Measurements from ENCODE around the gene CAMTA1.

Gene CAMTA1

DNA sequence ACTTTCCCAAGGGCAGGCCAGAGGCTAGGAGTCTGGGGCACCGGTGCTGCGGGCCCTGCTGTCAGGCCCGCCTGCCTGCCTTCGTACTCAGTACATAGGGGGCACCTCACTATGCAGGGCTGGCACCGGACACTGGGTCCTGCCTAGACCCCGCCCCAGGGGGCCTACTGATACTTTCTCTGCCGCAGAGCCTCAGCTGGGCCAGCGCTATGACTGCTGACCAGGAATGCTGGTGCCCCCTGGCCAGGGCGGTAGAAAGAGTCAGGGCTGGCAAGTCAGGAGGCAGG is 857.1 kb downstream of the CAMTA1 start:
- TF ChIP-seq, protein P1, sequence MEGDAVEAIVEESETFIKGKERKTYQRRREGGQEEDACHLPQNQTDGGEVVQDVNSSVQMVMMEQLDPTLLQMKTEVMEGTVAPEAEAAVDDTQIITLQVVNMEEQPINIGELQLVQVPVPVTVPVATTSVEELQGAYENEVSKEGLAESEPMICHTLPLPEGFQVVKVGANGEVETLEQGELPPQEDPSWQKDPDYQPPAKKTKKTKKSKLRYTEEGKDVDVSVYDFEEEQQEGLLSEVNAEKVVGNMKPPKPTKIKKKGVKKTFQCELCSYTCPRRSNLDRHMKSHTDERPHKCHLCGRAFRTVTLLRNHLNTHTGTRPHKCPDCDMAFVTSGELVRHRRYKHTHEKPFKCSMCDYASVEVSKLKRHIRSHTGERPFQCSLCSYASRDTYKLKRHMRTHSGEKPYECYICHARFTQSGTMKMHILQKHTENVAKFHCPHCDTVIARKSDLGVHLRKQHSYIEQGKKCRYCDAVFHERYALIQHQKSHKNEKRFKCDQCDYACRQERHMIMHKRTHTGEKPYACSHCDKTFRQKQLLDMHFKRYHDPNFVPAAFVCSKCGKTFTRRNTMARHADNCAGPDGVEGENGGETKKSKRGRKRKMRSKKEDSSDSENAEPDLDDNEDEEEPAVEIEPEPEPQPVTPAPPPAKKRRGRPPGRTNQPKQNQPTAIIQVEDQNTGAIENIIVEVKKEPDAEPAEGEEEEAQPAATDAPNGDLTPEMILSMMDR (IDR thresholded peaks at IDR 0.05; ENCODE audit: control insufficient read depth, insufficient read depth, low read depth, low read length, missing control alignments) = no peak
- no peak overlapping the region for H3K4me3 ChIP-seq (ENCODE audit: control insufficient read depth, low read depth, low read length)
- DNase-seq (ENCODE audit: low read depth) = no peak

DNA sequence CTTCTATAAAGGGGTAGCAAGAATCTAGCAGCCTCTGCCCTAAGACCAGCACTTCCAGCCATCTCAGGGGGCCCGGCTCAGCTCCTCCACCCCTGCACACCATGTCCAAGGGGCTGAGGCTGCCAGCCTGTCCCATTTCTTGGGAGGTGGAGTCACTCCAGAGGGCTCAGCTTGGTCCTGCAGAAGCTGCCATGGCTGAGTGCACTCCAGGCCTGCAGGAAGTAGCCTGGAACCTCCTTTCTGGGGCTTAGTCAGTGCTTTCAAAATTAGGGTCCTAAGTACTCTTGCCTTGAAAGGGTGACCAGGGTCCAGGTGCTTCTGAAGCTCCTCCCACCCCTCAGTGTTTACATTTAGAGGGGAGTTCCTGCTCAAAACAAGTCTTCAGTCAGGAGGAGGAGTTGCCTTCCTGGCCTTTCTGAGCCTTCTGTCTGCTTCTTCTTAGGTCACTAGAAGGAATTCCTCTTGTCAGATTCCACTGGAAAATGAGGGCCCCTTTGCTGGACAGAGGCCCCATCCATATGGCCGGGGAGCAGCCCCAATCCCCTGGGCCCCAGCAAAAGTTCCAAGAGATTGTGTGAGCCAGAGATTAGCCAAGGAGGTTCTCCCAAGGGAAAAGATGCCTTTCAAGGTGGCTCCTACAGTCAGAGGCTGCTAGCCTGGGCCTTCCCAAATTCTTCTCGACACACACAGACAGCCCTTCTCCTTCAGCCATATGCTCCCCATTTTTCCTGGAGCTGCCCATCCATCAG is 857.7 kb downstream of the CAMTA1 start:
- H3K4me3 ChIP-seq (ENCODE audit: control insufficient read depth, low read depth, low read length) = no peak overlapping the region
- no peak for DNase-seq (ENCODE audit: low read depth)
- TF ChIP-seq, protein P1 (IDR thresholded peaks at IDR 0.05; ENCODE audit: control insufficient read depth, insufficient read depth, low read depth, low read length, missing control alignments) = no peak

DNA sequence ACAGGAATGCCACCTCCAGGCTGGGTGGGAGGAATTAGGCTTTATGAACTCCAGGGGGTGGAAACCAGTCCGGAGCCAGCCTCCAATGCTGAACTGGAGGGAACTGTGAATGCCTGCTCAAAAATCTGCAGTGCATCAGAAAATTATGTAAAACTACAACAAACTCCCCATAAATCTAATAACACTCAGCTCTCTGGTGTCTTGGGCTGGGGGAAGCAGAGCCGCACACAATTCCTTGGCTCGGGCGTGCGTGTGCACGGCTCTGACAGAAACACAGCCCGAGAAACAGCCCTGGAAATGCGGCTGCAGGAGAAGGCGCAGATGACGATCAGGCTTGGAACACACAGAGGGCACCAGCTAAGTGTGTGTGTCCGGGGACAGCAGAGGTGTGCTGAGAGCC is 858.3 kb downstream of the CAMTA1 start:
- no peak for DNase-seq (ENCODE audit: low read depth)
- TF ChIP-seq, protein P1 (IDR thresholded peaks at IDR 0.05; ENCODE audit: control insufficient read depth, insufficient read depth, low read depth, low read length, missing control alignments) = no peak
- no peak overlapping the region for H3K4me3 ChIP-seq (ENCODE audit: control insufficient read depth, low read depth, low read length)

- TF ChIP-seq, protein P1 (IDR thresholded peaks at IDR 0.05; ENCODE audit: control insufficient read depth, insufficient read depth, low read depth, low read length, missing control alignments) = no peak
- no peak for DNase-seq (ENCODE audit: low read depth)
- H3K4me3 ChIP-seq (ENCODE audit: control insufficient read depth, low read depth, low read length) = no peak overlapping the region
These were observed 858.8 kb downstream of the CAMTA1 start for GRCh38 chr1:7644086-7644485.

DNA sequence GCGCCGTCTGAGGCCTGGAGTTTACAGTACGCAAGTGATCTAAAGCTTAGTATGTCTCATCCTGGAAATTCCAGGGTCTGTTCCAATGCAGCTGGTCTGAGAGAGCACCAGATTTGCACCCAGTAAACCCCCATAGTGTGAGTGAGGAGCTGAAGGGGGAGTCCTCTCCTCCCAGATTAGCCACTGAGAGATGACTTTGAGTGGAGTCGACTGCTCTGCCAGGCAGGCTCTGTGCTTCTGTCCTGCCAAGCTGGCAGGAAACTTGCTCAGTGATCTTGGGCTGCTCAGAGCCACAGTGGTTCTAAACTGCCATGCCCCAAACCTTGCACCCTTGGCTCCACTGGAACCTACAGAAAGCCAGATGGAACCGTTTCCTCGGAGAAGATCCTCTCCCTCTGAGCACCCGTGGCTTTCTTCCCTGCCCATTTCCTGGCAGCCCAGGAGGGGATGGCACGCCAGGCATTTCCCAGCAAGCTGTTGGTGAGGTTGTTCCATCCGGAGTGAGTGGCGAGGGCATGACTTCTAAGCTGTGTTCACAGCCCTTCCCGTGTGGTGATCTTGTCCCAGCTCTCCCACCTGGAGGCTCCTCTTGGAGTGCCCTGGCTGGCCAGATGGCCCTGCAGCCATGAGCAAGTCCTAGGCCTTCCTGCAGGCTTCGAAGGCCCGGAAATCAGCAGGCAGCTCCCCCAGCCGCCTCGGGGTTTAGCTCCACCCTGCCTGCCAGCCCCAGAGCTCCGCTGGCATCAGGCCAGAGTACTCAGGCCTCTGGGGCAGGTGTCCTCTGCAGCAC is 859.9 kb downstream of the CAMTA1 start:
- no peak overlapping the region for H3K4me3 ChIP-seq (ENCODE audit: control insufficient read depth, low read depth, low read length)
- DNase-seq (ENCODE audit: low read depth) = no peak
- TF ChIP-seq, protein P1 (IDR thresholded peaks at IDR 0.05; ENCODE audit: control insufficient read depth, insufficient read depth, low read depth, low read length, missing control alignments) = no peak

DNA sequence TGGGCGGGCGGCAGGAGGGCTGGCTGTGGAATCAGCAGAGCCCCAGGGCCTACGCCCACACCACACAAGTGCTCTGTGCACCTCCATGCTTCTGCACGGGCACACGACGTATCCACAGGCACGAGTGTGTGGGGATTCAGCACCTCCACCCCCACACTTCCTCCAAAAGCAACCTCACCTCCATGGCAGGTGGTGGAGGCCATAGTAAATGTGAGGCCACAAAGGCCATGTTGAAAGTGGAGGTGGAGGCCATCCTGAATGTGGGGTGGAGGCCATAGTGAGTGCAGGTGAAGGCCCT is 860.4 kb downstream of the CAMTA1 start:
- DNase-seq (ENCODE audit: low read depth) = no peak
- H3K4me3 ChIP-seq (ENCODE audit: control insufficient read depth, low read depth, low read length) = no peak overlapping the region
- TF ChIP-seq, protein P1 (IDR thresholded peaks at IDR 0.05; ENCODE audit: control insufficient read depth, insufficient read depth, low read depth, low read length, missing control alignments) = no peak

All from AG09309 (cell line).